GM12878 (cell line): ENCODE data around the gene SIGLEC10. TPM values are rescaled to one million over a fixed set of nuclear protein-coding genes. Genes with fewer than 3 reads are reported as not detected.

Experiments
- ATAC-seq: fragments of 200-7000 bp; cut with Tn5 transposase; 3 replicates; pipeline ENCODE4 v1.9.1; 2020; ENCODE audit warnings: mild to moderate bottlenecking, moderate library complexity
- BruUV-seq: library from RNA; stranded (reverse); fragments of 400-500 nt; replicated peaks from 2 replicates; lab custom pipeline; 2021; lab: Mats Ljungman, UMichigan
- CTCF ChIA-PET: fragments of 300-600 bp; sonication (Branson Sonifier 250); formaldehyde crosslinking; extraction: SDS; loops from one replicate; lab custom pipeline; 2021; ENCODE audit warnings: inconsistent platforms; lab: Yijun Ruan, JAX
- POLR2A ChIA-PET: fragments of 350-600 bp; formaldehyde crosslinking; extraction: SDS; loops from one replicate; lab custom pipeline; 2021; ENCODE audit warnings: inconsistent platforms; lab: Charles Lee
- RAD21 ChIA-PET: fragments of 300-600 bp; sonication (Branson Sonifier 250); formaldehyde crosslinking; loops from one replicate; lab custom pipeline; 2023; ENCODE audit warnings: antibody characterized with exemption; ENCODE audit not compliant: unreplicated experiment; lab: Charles Lee
- SMC1A ChIA-PET: fragments of 300-600 bp; sonication (Branson Sonifier 250); formaldehyde crosslinking; loops from one replicate; lab custom pipeline; 2023; ENCODE audit not compliant: unreplicated experiment, uncharacterized antibody; lab: Charles Lee
- DNase-seq: peaks from one replicate; pipeline ENCODE4 v3.0.0-alpha.2; 2011; ENCODE audit warnings: low read depth, low spot score
- FAIRE-seq: peaks from 3 replicates; lab custom pipeline; 2011; peaks lifted over from hg19 to GRCh38; lab: Jason Lieb, UNC
- H2AFZ ChIP-seq: 2 replicates; pipeline ENCODE4 v1.6.0; 2011; ENCODE audit warnings: low read depth, low read length, control low read depth; ENCODE audit not compliant: control insufficient read depth
- H3K27ac ChIP-seq: 2 replicates; pipeline ENCODE4 v1.5.1; 2011; ENCODE audit warnings: control low read depth; ENCODE audit not compliant: control insufficient read depth, insufficient read depth
- H3K27me3 ChIP-seq, 2 experiments: replicated peaks in 1 of 2; 2 replicates each; pipeline versions ENCODE4 v1.6.0 to v1.6.1; 2011; ENCODE audit warnings: low read length in 1 of 2; ENCODE audit not compliant: control insufficient read depth in 2 of 2, insufficient read depth in 2 of 2
- H3K36me3 ChIP-seq, 2 experiments: 2 replicates each; pipeline ENCODE4 v1.5.1; 2011; ENCODE audit warnings: low read length in 1 of 2; ENCODE audit not compliant: control insufficient read depth in 2 of 2, insufficient read depth in 2 of 2
- H3K4me1 ChIP-seq: 2 replicates; pipeline ENCODE4 v1.6.1; 2011; ENCODE audit warnings: mild to moderate bottlenecking, low read length, moderate library complexity, mixed read lengths; ENCODE audit not compliant: control insufficient read depth, insufficient read depth
- H3K4me2 ChIP-seq: 2 replicates; pipeline ENCODE4 v1.6.0; 2011; ENCODE audit warnings: control low read depth; ENCODE audit not compliant: control insufficient read depth, insufficient read depth
- H3K4me3 ChIP-seq: fragments of 200-600 bp; sonication (generic); 2 replicates; pipeline ENCODE4 v1.5.1; 2016
- H3K79me2 ChIP-seq: 2 replicates; pipeline ENCODE4 v1.6.0; 2011; ENCODE audit warnings: low read length; ENCODE audit not compliant: control insufficient read depth, insufficient read depth
- H3K9ac ChIP-seq: 2 replicates; pipeline ENCODE4 v1.8.0; 2011; ENCODE audit warnings: low read length, control low read depth, mixed read lengths; ENCODE audit not compliant: control insufficient read depth, insufficient read depth
- H3K9me3 ChIP-seq: replicated peaks from 3 replicates; pipeline ENCODE4 v1.5.1; 2011; ENCODE audit warnings: mild to moderate bottlenecking, low read length; ENCODE audit not compliant: control insufficient read depth, insufficient read depth
- H4K20me1 ChIP-seq: 2 replicates; pipeline ENCODE4 v1.6.0; 2011; ENCODE audit not compliant: control insufficient read depth, insufficient read depth
- BCL11A ChIP-seq: IDR thresholded peaks from 2 replicates; pipeline ENCODE4 v1.6.1; 2011; ENCODE audit warnings: low read depth, low read length
- CHD2 ChIP-seq: IDR thresholded peaks from 2 replicates; pipeline ENCODE4 v1.6.1; 2011; ENCODE audit warnings: low read depth, low read length, improper control_type of control experiment, borderline replicate concordance
- GATAD2B ChIP-seq: fragments of 450-650 bp; conservative IDR thresholded peaks from 2 replicates; pipeline ENCODE4 v1.6.1; 2017; ENCODE audit warnings: low read depth, mild to moderate bottlenecking, moderate library complexity
- JUNB ChIP-seq: IDR thresholded peaks from 2 replicates; pipeline ENCODE4 v1.6.1; 2016; ENCODE audit warnings: antibody characterized with exemption, mild to moderate bottlenecking
- LARP7 ChIP-seq: fragments of 450-650 bp; IDR thresholded peaks from 2 replicates; pipeline ENCODE4 v1.6.1; 2017; ENCODE audit warnings: mild to moderate bottlenecking
- MTA2 ChIP-seq: fragments of 450-650 bp; IDR thresholded peaks from 2 replicates; pipeline ENCODE4 v1.6.1; 2016; ENCODE audit warnings: low read depth, mild to moderate bottlenecking, moderate library complexity
- MYC ChIP-seq: IDR thresholded peaks from 2 replicates; pipeline ENCODE4 v1.6.1; 2011; ENCODE audit warnings: mild to moderate bottlenecking, low read length, moderate library complexity, inconsistent platforms; ENCODE audit not compliant: insufficient read depth, insufficient replicate concordance, insufficient read length, severe bottlenecking
- NBN ChIP-seq: fragments of 450-650 bp; IDR thresholded peaks from 2 replicates; pipeline ENCODE4 v1.6.1; 2016
- NFXL1 ChIP-seq: fragments of 450-650 bp; IDR thresholded peaks from 2 replicates; pipeline ENCODE4 v1.6.1; 2017; ENCODE audit warnings: antibody characterized with exemption, mild to moderate bottlenecking, borderline replicate concordance
- RAD21 ChIP-seq: IDR thresholded peaks from 2 replicates; pipeline ENCODE4 v1.6.1; 2011; ENCODE audit warnings: mild to moderate bottlenecking, low read depth, low read length, moderate library complexity; ENCODE audit not compliant: insufficient read depth
- RFX5 ChIP-seq: IDR thresholded peaks from 2 replicates; pipeline ENCODE4 v1.6.1; 2011; ENCODE audit warnings: low read depth, low read length, improper control_type of control experiment
- SMAD5 ChIP-seq: IDR thresholded peaks from 2 replicates; pipeline ENCODE4 v1.6.1; 2016; ENCODE audit warnings: antibody characterized with exemption, low read depth
- TBL1XR1 ChIP-seq: IDR thresholded peaks from 2 replicates; pipeline ENCODE4 v1.6.1; 2012; ENCODE audit warnings: low read depth, low read length, improper control_type of control experiment
- WGBS: methylation state at CpG from one replicate; pipeline ENCODE4 v1.1.6; 2016; ENCODE audit warnings: low lambda C conversion rate; ENCODE audit not compliant: insufficient replicate concordance, insufficient coverage; ENCODE audit errors: missing lambda C conversion rate; 5-methylcytosine and 5-hydroxymethylcytosine counted together
- in situ Hi-C: fragments of 300-500 bp; cut with MboI; formaldehyde crosslinking; loops from 9 replicates; pipeline ENCODE4 v1.14.3; 2018; ENCODE audit warnings: mixed read lengths
- intact Hi-C: fragments of 100-400 bp; cut with micrococcal nuclease; formaldehyde crosslinking; loops from one replicate; pipeline ENCODE4 v1.14.2; 2022; ENCODE audit not compliant: unreplicated experiment
- polyA plus RNA-seq, 11 experiments: library from polyadenylated mRNA; depleted of rRNA in 4 of 11; unstranded in 6 of 11; stranded (reverse) in 5 of 11; fragments of >200 nt; fragmentation: Nextera tagmentation in 4 of 11; fragmentation: Illumina TruSeq in 1 of 11; extraction: Ambion mirVana in 4 of 11; extraction: Trizol in 1 of 11; gene quantifications; 1 replicate in 1 of 11; 2 replicates in 10 of 11; pipeline versions ENCODE4 v1.2.1 to v1.2.3, GENCODE V29; 2011 to 2016; ENCODE audit warnings: inconsistent platforms in 2 of 11, missing spikeins in 2 of 11, low read depth in 1 of 11
- total RNA-seq, 4 experiments: library from RNA; depleted of rRNA in 3 of 4; stranded (reverse); fragments of >200 nt in 3 of 4; fragmentation: Illumina TruSeq in 1 of 4; extraction: Trizol in 1 of 4; gene quantifications; 2 replicates each; pipeline versions ENCODE4 v1.2.1 to v1.2.3, GENCODE V29; 2013 to 2021
- TF ChIP-seq, protein P1 (sequence below): fragments of 450-650 bp; IDR thresholded peaks from 2 replicates; pipeline ENCODE4 v1.6.1; 2017; ENCODE audit warnings: mild to moderate bottlenecking, low read depth, inconsistent platforms; ENCODE audit not compliant: poor library complexity, severe bottlenecking
- TF ChIP-seq, protein P2 (sequence below): fragments of 450-650 bp; IDR thresholded peaks from 2 replicates; pipeline ENCODE4 v1.6.1; 2017; ENCODE audit warnings: mild to moderate bottlenecking, moderate library complexity
- TF ChIP-seq, protein P3 (sequence below): fragments of 450-650 bp; IDR thresholded peaks from 2 replicates; pipeline ENCODE4 v1.6.1; 2014; ENCODE audit warnings: mild to moderate bottlenecking

The SIGLEC10 gene
- total and polyA plus RNA-seq, 10 of the 15 experiments (the other 5 are each of a cell fraction or from before 2014, with no cell fraction given), result 2.3 to 16.8 (median 7.8) TPM

DNA sequence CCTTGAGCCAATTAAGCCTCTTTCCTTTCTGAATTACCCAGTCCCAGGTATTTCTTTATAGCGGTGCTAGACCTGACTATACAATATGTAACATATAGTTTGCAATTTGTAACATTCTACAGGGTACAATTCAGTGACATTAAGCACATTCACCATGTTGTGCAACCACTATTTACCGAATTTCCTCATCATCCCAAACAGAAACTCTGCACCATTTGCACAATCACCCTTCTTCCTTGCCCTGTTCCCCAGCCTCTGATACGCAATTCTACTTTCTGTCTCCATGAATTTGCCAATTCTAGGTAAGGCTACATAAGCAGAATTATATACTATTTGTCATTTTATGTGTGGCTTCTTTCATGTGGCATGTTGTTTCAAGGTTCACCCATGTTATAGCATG, 13.7 kb upstream of the SIGLEC10 start:
- Histone ChIP-seq H3K36me3 (no peaks in the 10 kb centered on the region), H3K27me3 (peaks cover 0 to 2% of the 10 kb centered on the region in 2 experiments; a peak in 1 of 4 replicates), H3K4me3 (no peak overlapping the region), H2AFZ (no peak overlapping the region), H3K9me3 (no peaks in the 10 kb centered on the region), H3K27ac (no peak overlapping the region), H3K9ac (no peak overlapping the region), H3K4me1 (no peaks in the 10 kb centered on the region), H4K20me1 (no peaks in the 10 kb centered on the region), H3K4me2 (no peak overlapping the region), H3K79me2 (no peaks in the 10 kb centered on the region)
- 15% methylated on average over 3 of the region's 3 CpGs for WGBS
- ChIA-PET CTCF (no interaction called here), POLR2A (no interaction called here), RAD21 (no interaction called here), SMC1A (no interaction called here)
- DNase-seq (no peak), FAIRE-seq (no peak), ATAC-seq (no peak)
- intact Hi-C loops, result no loop called here
- in situ Hi-C loops, result no loop called here
- no TSS peak for BruUV-seq
- TF ChIP-seq TBL1XR1 (no peak), GATAD2B (no peak), LARP7 (no peak), RAD21 (no peak), NFXL1 (no peak), MYC (no peak), BCL11A (no peak), RFX5 (no peak), CHD2 (no peak), NBN (no peak), MTA2 (no peak), JUNB (no peak), SMAD5 (no peak)
- TF ChIP-seq, protein P1, sequence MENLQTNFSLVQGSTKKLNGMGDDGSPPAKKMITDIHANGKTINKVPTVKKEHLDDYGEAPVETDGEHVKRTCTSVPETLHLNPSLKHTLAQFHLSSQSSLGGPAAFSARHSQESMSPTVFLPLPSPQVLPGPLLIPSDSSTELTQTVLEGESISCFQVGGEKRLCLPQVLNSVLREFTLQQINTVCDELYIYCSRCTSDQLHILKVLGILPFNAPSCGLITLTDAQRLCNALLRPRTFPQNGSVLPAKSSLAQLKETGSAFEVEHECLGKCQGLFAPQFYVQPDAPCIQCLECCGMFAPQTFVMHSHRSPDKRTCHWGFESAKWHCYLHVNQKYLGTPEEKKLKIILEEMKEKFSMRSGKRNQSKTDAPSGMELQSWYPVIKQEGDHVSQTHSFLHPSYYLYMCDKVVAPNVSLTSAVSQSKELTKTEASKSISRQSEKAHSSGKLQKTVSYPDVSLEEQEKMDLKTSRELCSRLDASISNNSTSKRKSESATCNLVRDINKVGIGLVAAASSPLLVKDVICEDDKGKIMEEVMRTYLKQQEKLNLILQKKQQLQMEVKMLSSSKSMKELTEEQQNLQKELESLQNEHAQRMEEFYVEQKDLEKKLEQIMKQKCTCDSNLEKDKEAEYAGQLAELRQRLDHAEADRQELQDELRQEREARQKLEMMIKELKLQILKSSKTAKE, result no peak
- TF ChIP-seq, protein P2, sequence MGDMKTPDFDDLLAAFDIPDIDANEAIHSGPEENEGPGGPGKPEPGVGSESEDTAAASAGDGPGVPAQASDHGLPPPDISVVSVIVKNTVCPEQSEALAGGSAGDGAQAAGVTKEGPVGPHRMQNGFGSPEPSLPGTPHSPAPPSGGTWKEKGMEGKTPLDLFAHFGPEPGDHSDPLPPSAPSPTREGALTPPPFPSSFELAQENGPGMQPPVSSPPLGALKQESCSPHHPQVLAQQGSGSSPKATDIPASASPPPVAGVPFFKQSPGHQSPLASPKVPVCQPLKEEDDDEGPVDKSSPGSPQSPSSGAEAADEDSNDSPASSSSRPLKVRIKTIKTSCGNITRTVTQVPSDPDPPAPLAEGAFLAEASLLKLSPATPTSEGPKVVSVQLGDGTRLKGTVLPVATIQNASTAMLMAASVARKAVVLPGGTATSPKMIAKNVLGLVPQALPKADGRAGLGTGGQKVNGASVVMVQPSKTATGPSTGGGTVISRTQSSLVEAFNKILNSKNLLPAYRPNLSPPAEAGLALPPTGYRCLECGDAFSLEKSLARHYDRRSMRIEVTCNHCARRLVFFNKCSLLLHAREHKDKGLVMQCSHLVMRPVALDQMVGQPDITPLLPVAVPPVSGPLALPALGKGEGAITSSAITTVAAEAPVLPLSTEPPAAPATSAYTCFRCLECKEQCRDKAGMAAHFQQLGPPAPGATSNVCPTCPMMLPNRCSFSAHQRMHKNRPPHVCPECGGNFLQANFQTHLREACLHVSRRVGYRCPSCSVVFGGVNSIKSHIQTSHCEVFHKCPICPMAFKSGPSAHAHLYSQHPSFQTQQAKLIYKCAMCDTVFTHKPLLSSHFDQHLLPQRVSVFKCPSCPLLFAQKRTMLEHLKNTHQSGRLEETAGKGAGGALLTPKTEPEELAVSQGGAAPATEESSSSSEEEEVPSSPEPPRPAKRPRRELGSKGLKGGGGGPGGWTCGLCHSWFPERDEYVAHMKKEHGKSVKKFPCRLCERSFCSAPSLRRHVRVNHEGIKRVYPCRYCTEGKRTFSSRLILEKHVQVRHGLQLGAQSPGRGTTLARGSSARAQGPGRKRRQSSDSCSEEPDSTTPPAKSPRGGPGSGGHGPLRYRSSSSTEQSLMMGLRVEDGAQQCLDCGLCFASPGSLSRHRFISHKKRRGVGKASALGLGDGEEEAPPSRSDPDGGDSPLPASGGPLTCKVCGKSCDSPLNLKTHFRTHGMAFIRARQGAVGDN, result no peak
- TF ChIP-seq, protein P3, sequence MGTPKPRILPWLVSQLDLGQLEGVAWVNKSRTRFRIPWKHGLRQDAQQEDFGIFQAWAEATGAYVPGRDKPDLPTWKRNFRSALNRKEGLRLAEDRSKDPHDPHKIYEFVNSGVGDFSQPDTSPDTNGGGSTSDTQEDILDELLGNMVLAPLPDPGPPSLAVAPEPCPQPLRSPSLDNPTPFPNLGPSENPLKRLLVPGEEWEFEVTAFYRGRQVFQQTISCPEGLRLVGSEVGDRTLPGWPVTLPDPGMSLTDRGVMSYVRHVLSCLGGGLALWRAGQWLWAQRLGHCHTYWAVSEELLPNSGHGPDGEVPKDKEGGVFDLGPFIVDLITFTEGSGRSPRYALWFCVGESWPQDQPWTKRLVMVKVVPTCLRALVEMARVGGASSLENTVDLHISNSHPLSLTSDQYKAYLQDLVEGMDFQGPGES, result no peak
